Measurements from ENCODE around the gene CEP350.

DNA sequence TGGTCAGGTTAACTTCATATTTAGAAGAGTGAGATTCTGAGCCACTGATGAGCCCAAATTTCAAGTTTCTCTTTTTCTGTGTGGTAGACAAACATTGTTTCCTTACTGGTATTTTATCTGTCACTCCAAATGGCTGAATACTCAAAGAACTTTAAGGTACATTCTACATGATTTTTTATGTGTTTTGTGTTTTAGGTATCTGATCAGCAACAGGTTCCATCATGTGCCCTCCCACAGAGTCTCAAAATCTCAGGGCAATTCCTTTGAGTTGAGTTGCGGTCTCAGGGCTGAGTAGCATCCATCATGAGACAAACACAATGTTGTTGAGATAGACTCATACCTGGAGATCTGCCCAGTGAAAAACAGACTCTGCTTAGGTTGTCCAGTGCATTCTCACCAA is 14.7 kb upstream of the CEP350 start:
- TF ChIP-seq, protein P1, sequence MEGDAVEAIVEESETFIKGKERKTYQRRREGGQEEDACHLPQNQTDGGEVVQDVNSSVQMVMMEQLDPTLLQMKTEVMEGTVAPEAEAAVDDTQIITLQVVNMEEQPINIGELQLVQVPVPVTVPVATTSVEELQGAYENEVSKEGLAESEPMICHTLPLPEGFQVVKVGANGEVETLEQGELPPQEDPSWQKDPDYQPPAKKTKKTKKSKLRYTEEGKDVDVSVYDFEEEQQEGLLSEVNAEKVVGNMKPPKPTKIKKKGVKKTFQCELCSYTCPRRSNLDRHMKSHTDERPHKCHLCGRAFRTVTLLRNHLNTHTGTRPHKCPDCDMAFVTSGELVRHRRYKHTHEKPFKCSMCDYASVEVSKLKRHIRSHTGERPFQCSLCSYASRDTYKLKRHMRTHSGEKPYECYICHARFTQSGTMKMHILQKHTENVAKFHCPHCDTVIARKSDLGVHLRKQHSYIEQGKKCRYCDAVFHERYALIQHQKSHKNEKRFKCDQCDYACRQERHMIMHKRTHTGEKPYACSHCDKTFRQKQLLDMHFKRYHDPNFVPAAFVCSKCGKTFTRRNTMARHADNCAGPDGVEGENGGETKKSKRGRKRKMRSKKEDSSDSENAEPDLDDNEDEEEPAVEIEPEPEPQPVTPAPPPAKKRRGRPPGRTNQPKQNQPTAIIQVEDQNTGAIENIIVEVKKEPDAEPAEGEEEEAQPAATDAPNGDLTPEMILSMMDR (IDR thresholded peaks at IDR 0.05), result no peak
- TF ChIP-seq EP300 (IDR thresholded peaks at IDR 0.05; ENCODE audit: low read depth), result no peak
- no peak for TF ChIP-seq POLR2AphosphoS5 (IDR thresholded peaks at IDR 0.05)

Data from transverse colon (tissue), 4 donors.